IPS-20b (cell line): Measurements from ENCODE around the gene CZIB.

Experiments used
- H3K27ac ChIP-seq: one replicate; pipeline ENCODE4 v1.5.1; 2013; ENCODE audit warnings: low read length
- H3K27me3 ChIP-seq: 2 replicates; pipeline ENCODE4 v1.6.1; 2013; ENCODE audit warnings: mild to moderate bottlenecking, low read length, inconsistent platforms; ENCODE audit not compliant: insufficient read depth
- H3K36me3 ChIP-seq: 2 replicates; pipeline ENCODE4 v1.6.1; 2013; ENCODE audit warnings: low read depth, mild to moderate bottlenecking, inconsistent platforms, low read length, moderate library complexity; ENCODE audit not compliant: insufficient read depth
- H3K4me1 ChIP-seq: 2 replicates; pipeline ENCODE4 v1.6.1; 2013; ENCODE audit warnings: mild to moderate bottlenecking, control low read depth, inconsistent platforms, low read length, moderate library complexity; ENCODE audit not compliant: insufficient read depth
- H3K4me3 ChIP-seq: 2 replicates; pipeline ENCODE4 v1.5.1; 2013; ENCODE audit warnings: mild to moderate bottlenecking, low read length, inconsistent platforms
- H3K9ac ChIP-seq: 2 replicates; pipeline ENCODE4 v1.6.1; 2013; ENCODE audit warnings: low read depth, mild to moderate bottlenecking, inconsistent platforms, low read length, moderate library complexity
- H3K9me3 ChIP-seq: 2 replicates; pipeline ENCODE4 v1.6.1; 2013; ENCODE audit warnings: mild to moderate bottlenecking, low read depth, low read length, inconsistent platforms; ENCODE audit not compliant: insufficient read depth

The CZIB gene

GRCh38 chr1:53183095-53183990 is 37.1 kb downstream of the CZIB start:
- H3K36me3 ChIP-seq: no peaks in the 10 kb centered on the region
- no peak overlapping the region for H3K4me3 ChIP-seq
- H3K9ac ChIP-seq: no peak overlapping the region
- no peaks in the 10 kb centered on the region for H3K9me3 ChIP-seq
- H3K27ac ChIP-seq: no peak overlapping the region
- 0 out of 2 replicates have a peak, but pooled peaks cover 3% of the 10 kb centered on the region for H3K27me3 ChIP-seq
- no peaks in the 10 kb centered on the region for H3K4me1 ChIP-seq

DNA sequence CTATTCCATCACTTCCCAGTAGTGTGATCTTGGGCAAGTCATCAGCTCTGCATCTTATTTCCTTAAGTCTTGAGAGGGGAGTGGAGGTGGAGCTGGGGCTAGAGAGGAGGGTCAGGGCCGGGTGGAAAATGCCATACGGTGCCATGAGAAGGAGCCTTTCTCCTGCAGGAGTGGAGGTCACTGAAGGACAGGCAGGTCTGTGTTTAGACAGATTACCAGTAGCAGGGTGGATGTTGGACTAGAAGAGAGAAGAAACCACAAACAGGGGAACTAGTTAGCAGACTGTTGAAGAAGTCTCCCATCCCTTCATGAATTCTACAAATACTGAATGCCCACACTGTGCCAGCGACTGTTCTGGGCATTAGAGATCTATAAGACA is 37.7 kb downstream of the CZIB start:
- H3K9ac ChIP-seq: no peak overlapping the region
- H3K4me3 ChIP-seq: no peak overlapping the region
- H3K9me3 ChIP-seq: no peaks in the 10 kb centered on the region
- H3K27ac ChIP-seq: no peak overlapping the region
- 0 out of 2 replicates have a peak, but pooled peaks cover 3% of the 10 kb centered on the region for H3K27me3 ChIP-seq
- no peaks in the 10 kb centered on the region for H3K4me1 ChIP-seq
- H3K36me3 ChIP-seq: no peaks in the 10 kb centered on the region

- no peak overlapping the region for H3K27ac ChIP-seq
- H3K27me3 ChIP-seq: 0 out of 2 replicates have a peak, but pooled peaks cover 3% of the 10 kb centered on the region
Measured at GRCh38 chr1:53182111-53182593, 38.3 kb downstream of the CZIB start.

GRCh38 chr1:53180951-53181350 is 39.5 kb downstream of the CZIB start:
- Histone ChIP-seq H3K27me3 (0 out of 2 replicates have a peak, but pooled peaks cover 3% of the 10 kb centered on the region), H3K36me3 (no peaks in the 10 kb centered on the region), H3K9me3 (no peaks in the 10 kb centered on the region), H3K27ac (no peak overlapping the region), H3K4me1 (no peaks in the 10 kb centered on the region), H3K9ac (no peak overlapping the region), H3K4me3 (no peak overlapping the region)

More at GRCh38 chr1:53182111-53182593, 38.3 kb downstream of the CZIB start:
- Histone ChIP-seq H3K9me3 (no peaks in the 10 kb centered on the region), H3K4me3 (no peak overlapping the region), H3K4me1 (no peaks in the 10 kb centered on the region), H3K36me3 (no peaks in the 10 kb centered on the region), H3K9ac (no peak overlapping the region)

- H3K9ac ChIP-seq: no peak overlapping the region
- 0 out of 2 replicates have a peak, but pooled peaks cover 3% of the 10 kb centered on the region for H3K27me3 ChIP-seq
- H3K36me3 ChIP-seq: no peaks in the 10 kb centered on the region
- H3K4me3 ChIP-seq: no peak overlapping the region
- H3K4me1 ChIP-seq: no peaks in the 10 kb centered on the region
- H3K27ac ChIP-seq: no peak overlapping the region
- H3K9me3 ChIP-seq: no peaks in the 10 kb centered on the region
Measured at GRCh38 chr1:53180226-53180625, 40.2 kb downstream of the CZIB start.

DNA sequence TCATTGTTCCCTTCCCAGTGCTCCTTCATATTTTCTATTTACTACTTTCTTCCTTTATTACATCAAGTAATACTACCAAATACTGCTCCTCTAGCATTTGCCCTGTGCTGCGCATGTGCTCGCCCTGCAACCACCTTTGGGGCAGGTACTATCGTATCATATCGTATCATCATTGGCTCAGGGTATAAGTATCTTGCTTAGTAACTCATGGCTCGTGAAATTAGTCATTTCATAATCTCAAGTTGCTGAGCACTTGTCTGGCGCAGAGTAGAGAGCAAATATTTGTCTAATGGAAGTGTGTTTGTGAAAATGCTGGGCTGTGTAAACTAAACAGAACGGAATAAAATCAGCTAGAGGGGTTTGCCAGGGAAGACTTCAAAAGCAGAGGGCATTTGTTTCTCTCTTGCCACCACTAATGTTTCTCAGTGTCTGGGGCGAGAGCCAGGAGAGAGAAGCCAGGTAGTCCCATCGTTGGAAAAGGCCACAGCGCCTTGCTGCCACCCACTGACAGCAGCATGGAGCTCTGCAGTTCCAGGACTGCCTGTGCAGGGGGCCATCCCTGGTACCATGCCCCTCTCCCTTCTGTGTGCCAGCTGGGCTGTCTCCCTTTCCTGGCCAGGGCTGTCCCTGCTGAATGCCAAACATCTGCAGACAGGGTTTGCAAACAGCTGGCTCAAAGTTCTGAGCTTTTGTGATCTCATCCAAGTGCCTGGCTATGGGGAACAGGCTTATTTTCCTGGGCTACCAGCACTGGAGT is 43.8 kb downstream of the CZIB start:
- Histone ChIP-seq H3K4me1 (0 out of 2 replicates have a peak, but pooled peaks cover 3% of the 10 kb centered on the region), H3K9ac (no peak overlapping the region), H3K36me3 (no peaks in the 10 kb centered on the region), H3K4me3 (no peak overlapping the region), H3K27me3 (0 out of 2 replicates have a peak, but pooled peaks cover 3% of the 10 kb centered on the region), H3K9me3 (no peaks in the 10 kb centered on the region), H3K27ac (no peak overlapping the region)

DNA sequence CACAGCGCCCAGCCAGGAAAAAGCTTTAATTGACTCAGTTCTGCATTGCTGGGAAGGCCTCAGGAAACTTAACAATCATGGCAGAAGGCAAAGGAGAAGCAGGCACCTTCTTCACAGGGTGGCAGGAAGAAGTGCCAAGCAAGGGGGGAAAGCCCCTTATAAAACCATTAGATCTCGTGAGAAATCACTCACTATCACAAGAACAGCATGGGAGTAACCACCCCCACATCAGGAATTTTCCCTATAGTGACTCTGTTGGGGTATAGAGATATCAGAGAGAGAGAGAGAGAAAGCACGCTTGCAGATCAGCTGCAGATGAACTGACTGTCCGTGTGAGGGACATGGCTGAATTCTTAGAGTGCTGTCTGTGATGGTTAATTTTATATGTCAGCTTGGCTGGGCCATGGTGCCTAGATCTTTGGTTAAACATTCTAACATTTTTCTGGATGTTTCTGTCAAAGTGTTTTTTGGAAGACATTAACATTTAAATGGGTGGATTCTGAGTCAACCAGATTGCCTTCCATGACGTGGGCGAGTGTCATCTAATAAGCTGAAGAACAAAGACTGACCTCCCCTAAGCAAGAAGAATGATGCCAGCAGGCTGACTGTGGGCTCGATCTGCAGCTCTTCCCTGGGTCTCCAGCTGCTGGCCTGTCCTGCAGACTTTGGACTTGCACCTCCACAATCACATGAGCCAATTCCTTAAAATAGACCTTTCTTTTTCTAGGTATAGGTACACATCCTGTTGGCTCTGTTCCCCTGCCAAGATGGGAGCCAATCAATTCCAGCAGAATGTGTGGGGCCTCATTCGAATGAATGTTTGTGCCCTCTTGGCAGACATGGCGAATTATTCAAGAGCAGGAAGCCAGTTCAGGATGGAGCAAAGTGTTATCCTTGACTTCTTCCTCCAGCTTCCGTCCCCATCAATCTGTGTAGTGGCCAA is 45.2 kb downstream of the CZIB start:
- no peaks in the 10 kb centered on the region for H3K36me3 ChIP-seq
- no peak overlapping the region for H3K27ac ChIP-seq
- H3K4me3 ChIP-seq: no peak overlapping the region
- H3K9ac ChIP-seq: no peak overlapping the region
- H3K4me1 ChIP-seq: 0 out of 2 replicates have a peak, but pooled peaks cover 3% of the 10 kb centered on the region
- 0 out of 2 replicates have a peak, but pooled peaks cover 3% of the 10 kb centered on the region for H3K27me3 ChIP-seq
- no peaks in the 10 kb centered on the region for H3K9me3 ChIP-seq

- Histone ChIP-seq H3K9me3 (no peaks in the 10 kb centered on the region), H3K9ac (no peak overlapping the region), H3K4me1 (0 out of 2 replicates have a peak, but pooled peaks cover 3% of the 10 kb centered on the region), H3K27ac (no peak overlapping the region), H3K36me3 (no peaks in the 10 kb centered on the region), H3K4me3 (no peak overlapping the region), H3K27me3 (no peaks in the 10 kb centered on the region)
Measured at GRCh38 chr1:53172426-53173128, 47.9 kb downstream of the CZIB start.

GRCh38 chr1:53166912-53167311 is 53.5 kb downstream of the CZIB start:
- Histone ChIP-seq H3K36me3 (no peaks in the 10 kb centered on the region), H3K27me3 (no peaks in the 10 kb centered on the region; the same call in 1 of the 2 replicates), H3K27ac (no peak overlapping the region), H3K4me1 (peaks cover 10% of the 10 kb centered on the region; the same call in 1 of the 2 replicates), H3K4me3 (no peak overlapping the region), H3K9ac (no peak overlapping the region), H3K9me3 (no peaks in the 10 kb centered on the region)

DNA sequence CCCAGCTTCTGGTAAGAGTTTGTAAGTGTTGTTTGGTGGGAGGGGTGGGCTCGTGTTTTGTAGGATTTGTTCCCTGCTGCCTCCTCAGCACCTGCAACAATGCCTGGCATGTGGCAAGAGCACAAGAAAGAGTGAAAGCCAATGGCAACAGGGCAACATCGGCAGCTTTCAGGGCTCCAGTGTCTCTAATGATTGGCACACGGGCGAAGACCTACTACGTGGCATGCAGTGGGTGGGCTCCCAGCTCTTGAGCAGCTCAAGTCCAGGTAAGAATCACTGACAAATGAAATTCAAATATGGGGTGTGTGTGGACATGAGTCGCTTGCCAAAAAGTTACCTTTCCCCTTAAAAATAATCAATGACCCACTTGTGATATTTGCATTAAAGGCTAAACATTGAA is 54.1 kb downstream of the CZIB start:
- Histone ChIP-seq H3K9ac (no peak overlapping the region), H3K27ac (no peak overlapping the region), H3K9me3 (no peaks in the 10 kb centered on the region), H3K4me1 (peaks cover 10% of the 10 kb centered on the region; the same call in 1 of the 2 replicates), H3K36me3 (no peaks in the 10 kb centered on the region), H3K4me3 (no peak overlapping the region), H3K27me3 (no peaks in the 10 kb centered on the region; the same call in 1 of the 2 replicates)
